ENCODE measurements around the gene OR1Q1. TPM values are rescaled to one million over a fixed set of nuclear protein-coding genes. Genes with fewer than 3 reads are reported as not detected.

OR1Q1 gene, protein sequence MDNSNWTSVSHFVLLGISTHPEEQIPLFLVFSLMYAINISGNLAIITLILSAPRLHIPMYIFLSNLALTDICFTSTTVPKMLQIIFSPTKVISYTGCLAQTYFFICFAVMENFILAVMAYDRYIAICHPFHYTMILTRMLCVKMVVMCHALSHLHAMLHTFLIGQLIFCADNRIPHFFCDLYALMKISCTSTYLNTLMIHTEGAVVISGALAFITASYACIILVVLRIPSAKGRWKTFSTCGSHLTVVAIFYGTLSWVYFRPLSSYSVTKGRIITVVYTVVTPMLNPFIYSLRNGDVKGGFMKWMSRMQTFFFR
- total RNA-seq (2021; fragmentation: NEBNext Ultra II Directional; extraction: Animal tissue kit (Norgen Biotek cat#: 25700)), result not detected in 2 replicates
- not detected in 2 replicates for polyA plus RNA-seq (2011; rRNA removed)
- not detected for polyA plus RNA-seq (2011; cell fraction: cytosol; rRNA removed)
- not detected for polyA plus RNA-seq (2011; cell fraction: nucleus; rRNA removed)
- not detected in 4 replicates for polyA plus RNA-seq (2012, experiment 1 of 2)
- polyA plus RNA-seq (2012, experiment 2 of 2), result not detected
- polyA plus RNA-seq (2013, experiment 1 of 2), result not detected
- not detected for polyA plus RNA-seq (2013, experiment 2 of 2)
- polyA minus RNA-seq (2011; rRNA and poly(A)+ RNA removed), result not detected in 2 replicates
- not detected for polyA minus RNA-seq (2011; cell fraction: cytosol; rRNA and poly(A)+ RNA removed)
- not detected for polyA minus RNA-seq (2011; cell fraction: nucleus; rRNA and poly(A)+ RNA removed)
- long read RNA-seq, experiment 1, result 0 reads
- long read RNA-seq, experiment 2, result 0 reads

DNA sequence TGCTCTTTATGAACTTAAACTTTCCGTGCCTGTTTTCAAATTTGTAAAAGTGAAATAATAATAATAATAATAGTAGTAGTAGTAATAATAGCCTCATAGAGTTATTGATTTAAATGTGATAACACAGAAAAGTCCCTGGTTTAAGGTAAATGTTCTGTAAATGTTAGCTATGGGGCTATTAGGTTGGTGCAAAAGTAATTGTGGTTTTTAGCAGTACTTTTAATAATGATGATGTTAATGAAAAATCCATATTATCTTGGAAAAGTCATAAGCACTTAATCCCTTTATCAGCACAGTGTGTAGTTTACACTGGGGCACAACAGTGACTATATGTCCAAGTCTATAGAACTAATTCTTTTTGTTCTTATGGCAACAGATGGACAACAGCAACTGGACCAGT is at the start of gene OR1Q1:
Gene OR1Q1 (plus strand): TSS at position 377 of the 400 bp plus-strand sequence. CDS start 0 bp downstream, at position 377.
- H3K23ac ChIP-seq (ENCODE audit: insufficient read length), result no peak within 1 kb of the TSS
- no peak within 1 kb of the TSS for H3K4me2 ChIP-seq (ENCODE audit: insufficient read depth in 1 of 2, low read depth in 2 of 2, low read length in 2 of 2)
- peaks cover 48 to 54% of the 10 kb centered on the region in 2 experiments for H3K9me3 ChIP-seq (ENCODE audit: insufficient read depth in 2 of 2, low read depth in 1 of 2, low read length in 1 of 2)
- no peak within 1 kb of the TSS for H3K27ac ChIP-seq (ENCODE audit: low read depth, low read length)
- no peak within 1 kb of the TSS for H2AK5ac ChIP-seq (ENCODE audit: low read depth, low read length)
- no peaks in the 10 kb centered on the region for H3K23me2 ChIP-seq (ENCODE audit: low read depth, low read length)
- no peak within 1 kb of the TSS for H3K56ac ChIP-seq (replicated peaks; ENCODE audit: insufficient read length, low read depth, low read length)
- H2BK120ac ChIP-seq (replicated peaks; ENCODE audit: low read depth, low read length), result no peak within 1 kb of the TSS
- no peaks in the 10 kb centered on the region for H3K4me1 ChIP-seq (replicated peaks in 1 of 4; ENCODE audit: control insufficient read depth in 3 of 4, insufficient read depth in 4 of 4, low read length in 3 of 4)
- no peaks in the 10 kb centered on the region for H3K79me2 ChIP-seq (ENCODE audit: control insufficient read depth in 1 of 2, insufficient read depth in 2 of 2, low read length in 2 of 2)
- H3K79me1 ChIP-seq (ENCODE audit: low read depth, low read length), result no peaks in the 10 kb centered on the region
- WGBS, 2 experiments (ENCODE audit: extremely low coverage in 1 of 2, insufficient coverage in 1 of 2, insufficient read length in 1 of 2, insufficient replicate concordance in 2 of 2, low coverage in 1 of 2, low lambda C conversion rate in 2 of 2, missing lambda C conversion rate in 1 of 2), result 76% methylated on average over 1 of the region's 1 CpG; no CpG with 5 or more reads in 1 of the 2 experiments
- no peak within 1 kb of the TSS for H4K5ac ChIP-seq (ENCODE audit: insufficient read length, low read depth, low read length)
- H3K27me3 ChIP-seq (replicated peaks in 1 of 4; ENCODE audit: control insufficient read depth in 3 of 4, extremely low read depth in 1 of 4, insufficient read depth in 3 of 4, low read length in 3 of 4), result no peaks in the 10 kb centered on the region
- no peak within 1 kb of the TSS for H4K91ac ChIP-seq (replicated peaks; ENCODE audit: insufficient read length, low read length)
- H4K8ac ChIP-seq (ENCODE audit: extremely low read depth, insufficient read depth, low read length), result no peak within 1 kb of the TSS
- no peak within 1 kb of the TSS for H2BK15ac ChIP-seq (ENCODE audit: low read length)
- DNase-seq (ENCODE audit: low read depth in 1 of 2, low spot score in 2 of 2) (no peak), FAIRE-seq (no peak)
- no peak within 1 kb of the TSS for H3K4me3 ChIP-seq (ENCODE audit: extremely low read depth in 1 of 4, insufficient read depth in 2 of 4, low read depth in 3 of 4, low read length in 4 of 4)
- no peak within 1 kb of the TSS for H2BK20ac ChIP-seq (ENCODE audit: low read length)
- H4K20me1 ChIP-seq (replicated peaks in 1 of 2; ENCODE audit: control insufficient read depth in 1 of 2, insufficient read depth in 2 of 2, low read length in 2 of 2), result no peaks in the 10 kb centered on the region
- no peaks in the 10 kb centered on the region for H3K36me3 ChIP-seq (ENCODE audit: control insufficient read depth in 2 of 4, insufficient read depth in 4 of 4, low read length in 3 of 4)
- no peak within 1 kb of the TSS for H3K4ac ChIP-seq (replicated peaks; ENCODE audit: insufficient read length, low read depth, low read length)
- POLR2A ChIA-PET (ENCODE audit: partially characterized antibody), result no interaction called here
- H3K9ac ChIP-seq (replicated peaks in 1 of 4; ENCODE audit: extremely low read depth in 1 of 4, low read depth in 3 of 4, low read length in 3 of 4), result no peak within 1 kb of the TSS
- H2BK12ac ChIP-seq (ENCODE audit: low read depth, low read length), result no peak within 1 kb of the TSS
- H2AFZ ChIP-seq (ENCODE audit: low read length), result no peak within 1 kb of the TSS
- H3K14ac ChIP-seq (ENCODE audit: insufficient read length), result no peak within 1 kb of the TSS
- no peak within 1 kb of the TSS for H3K18ac ChIP-seq (ENCODE audit: extremely low read depth, low read length)
- CTCF ChIA-PET (ENCODE audit: partially characterized antibody), result no interaction called here
- no peak within 1 kb of the TSS for H2BK5ac ChIP-seq (ENCODE audit: low read depth, low read length)
- TF ChIP-seq SP4 (IDR thresholded peaks at IDR 0.05; ENCODE audit: low read length) (no peak), NANOG (IDR thresholded peaks at IDR 0.05; ENCODE audit: insufficient read depth, low read depth, low read length, poor library complexity, severe bottlenecking) (no peak), SRF (IDR thresholded peaks at IDR 0.05; ENCODE audit: low read depth, low read length) (no peak), RFX5 (IDR thresholded peaks at IDR 0.05; ENCODE audit: borderline replicate concordance, low read depth, low read length) (no peak), RNF2 (IDR thresholded peaks at IDR 0.05; ENCODE audit: borderline replicate concordance, low read depth, low read length, missing control alignments, poor library complexity, severe bottlenecking) (no peak), EGR1 (IDR thresholded peaks at IDR 0.05; ENCODE audit: borderline replicate concordance, low read depth, low read length) (no peak), POLR2A (IDR thresholded peaks at IDR 0.05; ENCODE audit: control extremely low read depth in 1 of 2, low read depth in 2 of 2, low read length in 2 of 2) (no peak), RXRA (IDR thresholded peaks at IDR 0.05; ENCODE audit: insufficient read depth, low read depth, low read length) (no peak), TEAD4 (IDR thresholded peaks at IDR 0.05; ENCODE audit: low read depth, low read length) (no peak), POU5F1 (IDR thresholded peaks at IDR 0.05; ENCODE audit: low read depth, low read length) (no peak)
- TF ChIP-seq, protein P1, sequence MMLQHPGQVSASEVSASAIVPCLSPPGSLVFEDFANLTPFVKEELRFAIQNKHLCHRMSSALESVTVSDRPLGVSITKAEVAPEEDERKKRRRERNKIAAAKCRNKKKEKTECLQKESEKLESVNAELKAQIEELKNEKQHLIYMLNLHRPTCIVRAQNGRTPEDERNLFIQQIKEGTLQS (IDR thresholded peaks at IDR 0.05; ENCODE audit: insufficient read depth, low read depth, low read length), result no peak
